Measurements from ENCODE around the gene UBXN11. TPM values are rescaled to one million over a fixed set of nuclear protein-coding genes. Genes with fewer than 3 reads are reported as not detected.
"Not testable (repeated sequence)": the region's sequence is repeated elsewhere in the genome, so short reads cannot be mapped to it uniquely, and the experiment has no call there.

Gene UBXN11
- total RNA-seq, 2 experiments from 2014 or later, result 24.5 to 26.1 TPM

GRCh38 chr1:26300578-26301275, 5.7 kb downstream of the UBXN11 start:
- no peak overlapping the region for H3K4me3 Mint-ChIP-seq
- POLR2A ChIA-PET, result interaction anchor here (1.2 kb wide), 1 partner anchor 21 kb away, joined by 3 read pairs; no protein-coding TSS in a partner anchor
- peaks cover 13% of the 10 kb centered on the region for H3K4me1 Mint-ChIP-seq (ENCODE audit: low read depth)
- CTCF ChIA-PET, result interaction anchor here (0.6 to 1.9 kb wide), 3 partner anchors 12 to 298 kb away, joined by 3 to 5 read pairs (median 3); no protein-coding TSS in a partner anchor
- H3K27ac Mint-ChIP-seq, result no peak overlapping the region
- H3K36me3 Mint-ChIP-seq, result no peaks in the 10 kb centered on the region
- no peaks in the 10 kb centered on the region for H3K27me3 Mint-ChIP-seq
- no peaks in the 10 kb centered on the region for H3K9me3 Mint-ChIP-seq
- intact Hi-C loops (cut with micrococcal nuclease), result no loop called here
- DNase-seq, result no peak

- CTCF ChIA-PET, result no interaction called here
- peaks cover 7% of the 10 kb centered on the region for H3K4me1 Mint-ChIP-seq (ENCODE audit: low read depth)
- H3K27me3 Mint-ChIP-seq, result no peaks in the 10 kb centered on the region
- H3K27ac Mint-ChIP-seq, result no peak overlapping the region
- no peak overlapping the region for H3K4me3 Mint-ChIP-seq
- peaks cover 2% of the 10 kb centered on the region for H3K36me3 Mint-ChIP-seq
- POLR2A ChIA-PET, result no interaction called here
- intact Hi-C loops (cut with micrococcal nuclease), result no loop called here
- H3K9me3 Mint-ChIP-seq, result no peaks in the 10 kb centered on the region
- DNase-seq, result no peak
Observed at GRCh38 chr1:26297791-26298124, 8.7 kb downstream of the UBXN11 start.

- peaks cover 7% of the 10 kb centered on the region for H3K4me1 Mint-ChIP-seq (ENCODE audit: low read depth)
- peaks cover 2% of the 10 kb centered on the region for H3K36me3 Mint-ChIP-seq
- H3K27ac Mint-ChIP-seq, result no peak overlapping the region
- H3K4me3 Mint-ChIP-seq, result no peak overlapping the region
- ChIA-PET CTCF (interaction anchor here (1.5 kb wide), 1 partner anchor 66 kb away, joined by 3 read pairs; no protein-coding TSS in a partner anchor), POLR2A (interaction anchor here (1.1 kb wide), 1 partner anchor 10 kb away, joined by 4 read pairs; the partner anchor contains the start of gene UBXN11)
- no peak for DNase-seq
- intact Hi-C loops (cut with micrococcal nuclease), result no loop called here
- no peaks in the 10 kb centered on the region for H3K9me3 Mint-ChIP-seq
- no peaks in the 10 kb centered on the region for H3K27me3 Mint-ChIP-seq
Observed at GRCh38 chr1:26297057-26297790, 9.2 kb downstream of the UBXN11 start.

GRCh38 chr1:26296340-26297056, 9.9 kb downstream of the UBXN11 start:
- Mint-ChIP-seq H3K36me3 (peaks cover 2% of the 10 kb centered on the region), H3K9me3 (no peaks in the 10 kb centered on the region), H3K4me1 (ENCODE audit: low read depth) (peaks cover 13% of the 10 kb centered on the region), H3K27me3 (no peaks in the 10 kb centered on the region), H3K4me3 (no peak overlapping the region), H3K27ac (no peak overlapping the region)
- ChIA-PET POLR2A (interaction anchor here (1.1 kb wide), 1 partner anchor 10 kb away, joined by 4 read pairs; the partner anchor contains the start of gene UBXN11), CTCF (interaction anchor here (0.6 to 1.5 kb wide), 2 partner anchors 21 to 67 kb away, joined by 3 read pairs; no protein-coding TSS in a partner anchor)
- DNase-seq, result no peak
- intact Hi-C loops (cut with micrococcal nuclease), result no loop called here

GRCh38 chr1:26295194-26296138, 11.0 kb downstream of the UBXN11 start:
- Mint-ChIP-seq H3K36me3 (peaks cover 2% of the 10 kb centered on the region), H3K9me3 (no peaks in the 10 kb centered on the region), H3K4me3 (no peak overlapping the region), H3K4me1 (ENCODE audit: low read depth) (peaks cover 21% of the 10 kb centered on the region), H3K27me3 (no peaks in the 10 kb centered on the region), H3K27ac (no peak overlapping the region)
- DNase-seq, result no peak
- ChIA-PET POLR2A (no interaction called here), CTCF (interaction anchor here (1.5 kb wide), 1 partner anchor 68 kb away, joined by 3 read pairs; no protein-coding TSS in a partner anchor)
- intact Hi-C loops (cut with micrococcal nuclease), result no loop called here

- H3K4me3 Mint-ChIP-seq, result no peak overlapping the region
- H3K36me3 Mint-ChIP-seq, result peaks cover 2% of the 10 kb centered on the region
- H3K4me1 Mint-ChIP-seq (ENCODE audit: low read depth), result peaks cover 31% of the 10 kb centered on the region
- H3K27ac Mint-ChIP-seq, result no peak overlapping the region
- no peaks in the 10 kb centered on the region for H3K9me3 Mint-ChIP-seq
- ChIA-PET CTCF (interaction anchor here (0.7 kb wide), 1 partner anchor 28 kb away, joined by 3 read pairs; no protein-coding TSS in a partner anchor), POLR2A (no interaction called here)
- DNase-seq, result no peak
- no peaks in the 10 kb centered on the region for H3K27me3 Mint-ChIP-seq
- intact Hi-C loops (cut with micrococcal nuclease), result no loop called here
Observed at GRCh38 chr1:26293911-26294463, 12.4 kb downstream of the UBXN11 start.

GRCh38 chr1:26292735-26293134, 13.7 kb downstream of the UBXN11 start:
- H3K27me3 Mint-ChIP-seq; POLR2A ChIA-PET; intact Hi-C loops (cut with micrococcal nuclease); H3K36me3 Mint-ChIP-seq; DNase-seq; H3K9me3 Mint-ChIP-seq; H3K4me3 Mint-ChIP-seq: not testable (repeated sequence)
- CTCF ChIA-PET, result interaction anchor here (0.7 kb wide), 1 partner anchor 58 kb away, joined by 3 read pairs; no protein-coding TSS in a partner anchor
- Mint-ChIP-seq H3K4me1 (ENCODE audit: low read depth) (peaks cover 44% of the 10 kb centered on the region), H3K27ac (peak overlapping the region; percentile 3)

GRCh38 chr1:26291939-26292338, 14.5 kb downstream of the UBXN11 start:
- POLR2A ChIA-PET, result no interaction called here
- Mint-ChIP-seq H3K27me3 (no peaks in the 10 kb centered on the region), H3K4me3 (no peak overlapping the region), H3K27ac (peak overlapping the region; percentile 54), H3K36me3 (peaks cover 2% of the 10 kb centered on the region), H3K4me1 (ENCODE audit: low read depth) (peaks cover 51% of the 10 kb centered on the region), H3K9me3 (no peaks in the 10 kb centered on the region)
- DNase-seq, result no peak
- intact Hi-C loops (cut with micrococcal nuclease), result no loop called here
- CTCF ChIA-PET, result interaction anchor here (0.7 kb wide), 1 partner anchor 30 kb away, joined by 3 read pairs; no protein-coding TSS in a partner anchor

GRCh38 chr1:26291433-26291832, 15.0 kb downstream of the UBXN11 start:
- Mint-ChIP-seq H3K27ac (peak overlapping the region; percentile 99), H3K27me3 (no peaks in the 10 kb centered on the region), H3K4me3 (no peak overlapping the region), H3K4me1 (ENCODE audit: low read depth) (peaks cover 55% of the 10 kb centered on the region), H3K36me3 (peaks cover 2% of the 10 kb centered on the region), H3K9me3 (no peaks in the 10 kb centered on the region)
- intact Hi-C loops (cut with micrococcal nuclease), result no loop called here
- no peak for DNase-seq
- ChIA-PET CTCF (no interaction called here), POLR2A (interaction anchor here (5.0 kb wide), 1 partner anchor 15 kb away, joined by 58 read pairs; the partner anchor contains the start of gene UBXN11)

GRCh38 chr1:26290882-26291261, 15.6 kb downstream of the UBXN11 start:
- intact Hi-C loops (cut with micrococcal nuclease), result no loop called here
- POLR2A ChIA-PET, result interaction anchor here (0.7 to 7.9 kb wide), 4 partner anchors 11 to 26 kb away, joined by 3 to 100 read pairs (median 45); partner anchors contain the start of genes CD52, SH3BGRL3 and UBXN11
- Mint-ChIP-seq H3K36me3 (peaks cover 2% of the 10 kb centered on the region), H3K4me1 (ENCODE audit: low read depth) (peaks cover 60% of the 10 kb centered on the region), H3K9me3 (no peaks in the 10 kb centered on the region), H3K27me3 (no peaks in the 10 kb centered on the region), H3K4me3 (no peak overlapping the region), H3K27ac (peak overlapping the region; percentile 99)
- CTCF ChIA-PET, result interaction anchor here (0.9 to 22.4 kb wide), 6 partner anchors 11 to 125 kb away, joined by 3 to 886 read pairs (median 12); partner anchors contain the start of genes CD52, SH3BGRL3 and UBXN11
- no peak for DNase-seq
